OCI-M2 (cell line): ENCODE results near the gene KCNE1.
"Not testable (repeated sequence)": the region's sequence is repeated elsewhere in the genome, so short reads cannot be mapped to it uniquely, and the experiment has no call there.

Experiments used
- DNase-seq: peaks from one replicate; lab custom pipeline; 2025; ENCODE audit not compliant: unreplicated experiment; lab: John Stamatoyannopoulos, UW

Gene KCNE1

DNA sequence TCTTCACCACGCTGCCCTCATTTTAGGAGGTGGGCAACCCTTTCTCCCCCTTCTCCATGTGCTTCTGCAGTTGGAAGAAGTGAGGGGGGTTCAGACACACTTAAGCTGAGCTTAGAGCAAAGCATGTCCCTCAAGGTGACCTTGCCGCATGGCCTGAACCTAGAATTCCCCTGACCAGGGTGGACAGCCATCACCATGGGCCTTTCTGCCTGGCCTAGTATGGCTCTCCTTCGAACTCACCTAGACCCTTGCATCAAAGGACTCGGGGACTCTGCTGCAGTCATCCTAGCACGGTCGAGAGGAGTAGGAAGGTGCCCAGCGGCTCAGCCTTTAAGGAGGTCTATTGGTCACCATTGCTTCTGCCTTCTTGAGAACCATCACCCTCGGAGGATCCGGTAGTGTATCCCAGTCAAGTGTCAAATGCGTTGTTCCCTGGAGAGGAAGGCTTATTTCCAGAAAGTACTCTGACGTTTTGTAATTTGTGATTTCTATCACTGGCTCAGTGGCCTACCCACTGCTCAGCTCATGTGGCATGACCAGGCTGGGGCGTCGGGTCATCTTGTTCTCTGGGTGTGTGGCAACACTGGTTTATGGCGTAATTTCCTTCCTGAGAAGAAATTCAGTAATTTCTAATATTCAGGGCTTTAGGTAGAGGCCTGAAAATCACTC is at the start of gene KCNE1:
Gene KCNE1, minus strand, starts transcription at position 424 of the 669 bp plus-strand sequence. CDS start 62,576 bp downstream, outside the sequence.
- no peak for DNase-seq

DNA sequence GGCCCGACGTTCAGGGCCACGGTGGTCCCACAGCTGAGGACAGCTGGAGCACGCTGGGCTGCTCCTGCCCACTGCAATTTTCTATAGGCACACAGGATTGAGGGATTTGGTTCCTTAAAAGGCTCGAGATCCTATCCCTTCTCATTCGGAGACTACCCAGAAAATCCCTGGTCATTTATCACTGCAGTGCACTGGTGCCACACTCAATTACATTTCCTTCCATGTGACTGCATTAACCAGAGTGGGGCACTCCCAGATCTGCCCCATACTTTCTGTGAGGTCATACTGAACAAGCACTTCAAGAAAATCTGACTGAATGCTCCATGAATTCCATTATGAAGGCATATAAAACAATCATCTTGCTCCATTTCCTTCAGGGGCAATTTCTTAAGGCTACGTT is 49.8 kb upstream of the KCNE1 start:
- no peak for DNase-seq

DNA sequence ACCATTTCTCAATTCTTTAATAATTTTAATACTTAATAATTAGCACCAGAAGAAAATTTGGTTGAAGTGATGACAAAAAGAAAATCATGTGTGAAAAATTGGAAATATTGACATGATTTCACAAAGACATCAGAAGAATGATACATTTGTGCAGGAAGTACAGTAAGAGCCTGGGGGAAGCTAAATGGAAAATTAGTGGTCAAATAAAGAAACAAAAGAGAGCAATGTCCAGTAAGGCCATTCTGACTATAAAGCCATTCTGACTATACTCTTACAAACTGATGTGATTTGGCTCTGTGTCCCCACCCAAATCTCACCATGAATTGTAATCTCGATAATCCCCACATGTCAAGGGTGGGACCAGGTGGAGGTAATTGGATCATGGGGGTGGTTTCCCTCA is 48.6 kb upstream of the KCNE1 start:
- no peak for DNase-seq

DNA sequence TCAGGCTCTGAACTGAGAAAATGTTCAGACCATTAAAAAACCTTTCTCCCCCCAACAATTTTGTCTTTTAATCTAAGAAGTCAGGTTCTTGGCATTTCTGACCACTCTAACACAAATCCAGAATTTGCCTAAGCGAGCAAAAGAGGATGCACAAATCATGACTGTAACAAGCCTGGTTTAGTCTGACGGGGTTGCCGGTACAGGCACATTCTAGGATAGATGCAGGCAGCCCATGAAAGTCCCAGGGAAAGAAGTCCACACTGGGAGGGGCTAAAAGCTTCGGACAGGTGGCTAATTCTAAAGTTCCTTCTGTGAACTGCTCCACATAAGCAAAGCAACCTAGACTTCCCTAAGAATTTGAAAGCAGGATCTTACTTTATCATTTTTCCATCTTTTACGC is 48.0 kb upstream of the KCNE1 start:
- no peak for DNase-seq

DNA sequence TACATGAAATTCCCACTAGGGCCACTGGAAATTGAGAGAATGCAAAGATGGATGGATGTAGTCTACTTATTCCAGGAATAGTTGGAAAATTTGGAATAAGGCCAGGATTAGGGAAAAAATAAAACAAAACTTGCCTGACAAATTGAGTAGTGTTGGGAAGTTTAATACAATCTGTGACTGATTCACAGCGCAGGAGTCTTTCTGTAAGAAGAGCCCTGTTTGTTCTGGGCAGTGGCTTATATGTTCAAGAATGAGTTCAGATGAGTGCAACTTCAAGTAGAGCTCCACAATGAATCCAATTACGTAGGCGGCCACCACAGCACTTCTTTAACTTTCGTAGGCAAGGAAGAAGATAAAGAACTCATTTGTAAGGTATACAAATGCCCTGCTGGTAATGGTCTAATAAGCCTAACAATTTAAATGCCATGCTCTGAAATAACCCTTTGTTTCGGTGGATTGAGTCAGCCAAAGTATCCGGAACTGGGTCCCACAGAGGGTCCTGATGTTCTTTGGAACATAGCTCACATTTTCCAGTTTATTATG is 47.1 kb upstream of the KCNE1 start:
- DNase-seq = no peak

DNA sequence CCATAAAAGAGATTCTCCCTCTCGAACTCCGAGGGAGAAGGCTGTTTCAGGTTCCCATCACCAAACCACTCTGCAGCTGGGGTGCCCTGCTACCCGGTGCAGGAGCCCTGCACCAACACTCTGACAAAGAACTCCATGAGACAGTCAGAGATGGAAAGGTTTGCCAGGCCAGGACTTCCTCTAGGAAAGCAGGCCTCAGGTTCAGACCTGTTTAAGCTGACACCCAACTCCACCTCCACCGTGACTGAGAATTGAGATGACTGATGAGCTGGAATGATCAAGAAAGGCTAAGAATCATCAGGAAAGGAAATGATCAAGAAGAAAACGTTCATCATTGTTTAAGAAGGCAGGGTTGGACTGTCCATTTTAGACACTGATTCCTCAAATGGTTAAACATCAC is 46.2 kb upstream of the KCNE1 start:
- no peak for DNase-seq

DNA sequence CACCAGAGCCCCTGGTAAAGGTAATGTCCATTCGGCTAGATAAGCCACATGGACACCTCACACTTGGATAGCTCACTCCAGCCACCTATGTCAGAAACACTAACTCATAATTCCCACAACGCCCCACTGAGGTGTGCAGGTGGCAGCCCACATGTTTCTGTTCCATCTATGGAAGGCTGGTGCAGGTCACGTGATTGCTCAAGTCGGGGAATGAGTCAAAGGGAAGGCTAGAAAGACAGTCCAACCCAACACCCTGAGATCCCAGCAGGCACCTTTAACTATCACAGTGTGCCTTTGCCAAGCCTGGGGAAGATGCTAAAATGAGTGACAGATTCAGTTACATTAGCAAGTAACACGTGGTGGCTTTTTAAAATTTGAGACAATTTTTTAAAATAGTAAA is 45.3 kb upstream of the KCNE1 start:
- DNase-seq = no peak

DNA sequence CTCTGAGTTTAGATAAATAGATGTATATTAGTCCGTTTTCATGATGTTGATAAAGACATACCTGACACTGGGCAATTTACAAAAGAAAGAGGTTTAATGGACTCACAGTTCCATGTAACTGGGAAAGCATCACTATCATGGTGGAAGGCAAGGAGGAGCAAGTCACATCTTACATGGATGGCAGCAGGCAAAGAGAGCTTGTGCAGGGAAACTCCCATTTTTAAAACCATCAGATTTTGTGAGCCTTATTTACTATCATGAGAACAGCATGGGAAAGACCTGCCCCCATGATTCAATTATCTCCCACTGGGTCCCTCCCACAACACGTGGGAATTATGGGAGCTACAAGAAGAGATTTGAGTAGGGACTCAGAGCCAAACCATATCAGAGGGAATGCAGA is 42.7 kb upstream of the KCNE1 start:
- DNase-seq = not testable (repeated sequence)

DNA sequence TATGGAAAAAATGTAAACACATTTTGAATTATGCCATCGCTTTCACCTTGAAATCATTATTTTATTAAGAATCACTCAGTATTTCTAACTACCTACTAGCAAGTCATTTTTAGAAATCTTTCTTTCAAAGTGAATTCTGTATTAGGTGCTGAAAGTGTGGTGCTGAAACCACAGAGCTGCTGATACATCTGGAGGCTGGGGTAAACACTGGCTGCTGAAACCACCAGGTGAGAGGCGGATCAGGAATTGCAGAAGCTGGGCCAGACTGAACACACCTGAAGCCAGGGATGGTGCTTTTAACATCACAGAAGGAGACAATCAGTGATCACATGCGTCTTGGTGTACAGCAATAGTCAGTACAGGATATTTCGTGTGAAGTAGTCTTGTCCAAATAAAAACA is 42.2 kb upstream of the KCNE1 start:
- DNase-seq = no peak

DNA sequence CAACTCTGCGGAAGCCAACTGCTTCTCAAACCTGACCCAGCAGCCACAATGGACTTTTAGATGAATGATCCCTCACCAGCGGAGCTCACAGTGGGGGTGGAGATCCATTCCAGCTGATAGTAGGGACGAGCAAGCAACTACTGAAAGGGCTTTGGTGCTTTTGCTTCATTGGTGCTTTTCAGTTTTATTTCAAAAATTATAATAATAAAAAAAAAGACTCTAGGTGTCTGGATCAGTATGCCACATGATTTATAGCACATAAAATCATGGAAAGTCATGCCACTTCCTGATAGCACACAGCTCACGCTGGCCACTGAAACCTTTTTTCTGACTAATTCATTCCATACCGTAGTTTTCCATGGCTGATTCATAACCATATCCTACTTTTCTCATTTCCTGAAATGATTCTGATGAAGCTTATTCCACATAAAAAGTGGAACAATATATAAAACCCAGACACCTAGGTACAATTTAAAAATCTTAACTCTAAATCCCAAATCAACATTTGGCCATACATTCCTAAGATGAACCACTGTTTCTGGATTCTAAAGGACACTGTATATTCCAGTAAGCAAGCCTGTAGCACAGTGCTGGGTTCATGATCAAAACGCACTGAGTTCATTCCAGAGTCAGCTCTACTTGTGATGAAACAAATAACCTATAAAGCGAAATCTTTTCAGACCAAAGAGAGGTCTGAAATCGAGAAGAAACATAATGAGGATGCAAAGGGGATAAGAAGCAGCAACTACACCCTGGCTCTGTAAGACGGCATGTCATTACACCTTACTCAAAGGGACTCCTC is 41.3 kb upstream of the KCNE1 start:
- DNase-seq = no peak

DNA sequence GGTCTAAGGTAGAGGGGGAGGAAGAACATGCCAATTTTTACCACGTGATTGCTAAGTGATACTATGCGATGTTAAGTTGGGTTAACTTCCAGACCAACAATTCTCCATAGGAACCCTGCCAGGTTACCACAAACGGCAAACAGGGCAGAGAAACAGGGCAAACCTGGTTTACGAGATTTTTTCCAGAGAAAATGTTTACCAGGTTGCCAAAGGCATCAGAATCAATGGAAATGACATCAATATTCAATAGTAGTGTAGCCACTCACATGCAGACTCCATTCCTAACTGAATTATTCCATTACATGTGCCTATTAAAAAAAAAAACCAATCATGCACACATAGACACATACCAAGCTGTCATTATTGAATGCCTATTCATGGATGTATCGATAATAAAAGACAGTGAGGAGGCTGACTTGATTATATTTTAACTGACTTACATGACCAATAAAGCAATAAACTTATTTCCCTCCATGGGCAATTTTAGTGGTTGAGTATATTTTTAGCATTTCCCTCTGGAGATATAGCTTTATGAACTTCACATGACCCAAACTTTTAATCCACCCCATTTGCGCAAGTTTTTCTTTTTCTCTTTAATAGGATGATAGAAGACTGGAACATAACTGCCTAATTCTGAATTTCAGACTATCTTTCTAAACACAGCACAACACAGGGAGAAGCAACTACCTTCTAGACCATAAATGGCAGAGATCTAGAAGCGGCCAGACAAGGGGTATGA is 40.5 kb upstream of the KCNE1 start:
- no peak for DNase-seq

DNA sequence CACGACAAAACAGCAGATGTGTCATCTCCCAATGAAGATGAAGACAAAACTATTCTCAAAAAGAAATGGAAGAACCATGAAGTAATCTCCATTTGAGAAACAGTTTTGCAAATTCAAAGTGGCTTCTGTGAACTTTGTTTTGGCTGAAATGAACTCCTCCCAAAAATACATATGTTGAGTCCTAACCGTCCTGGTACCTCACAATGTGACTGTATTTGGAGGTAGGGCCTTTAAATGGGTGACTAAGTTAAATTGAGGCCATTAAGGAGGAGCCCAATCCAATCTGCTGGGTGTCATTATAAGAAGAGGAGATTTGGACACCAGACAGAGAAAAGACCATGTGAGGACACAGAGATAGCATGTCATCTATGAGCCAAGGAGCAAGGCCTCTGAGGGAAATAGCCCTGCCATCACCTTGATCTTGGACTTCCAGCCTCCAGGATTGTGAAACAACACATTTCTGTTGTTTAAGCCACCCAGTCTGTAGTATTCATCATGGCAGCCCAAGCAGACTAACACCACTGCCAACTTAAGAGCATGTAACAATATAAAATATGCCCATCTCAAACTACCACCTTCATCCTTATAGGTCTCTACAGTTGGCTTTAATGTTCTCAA is 38.3 kb upstream of the KCNE1 start:
- no peak for DNase-seq

DNA sequence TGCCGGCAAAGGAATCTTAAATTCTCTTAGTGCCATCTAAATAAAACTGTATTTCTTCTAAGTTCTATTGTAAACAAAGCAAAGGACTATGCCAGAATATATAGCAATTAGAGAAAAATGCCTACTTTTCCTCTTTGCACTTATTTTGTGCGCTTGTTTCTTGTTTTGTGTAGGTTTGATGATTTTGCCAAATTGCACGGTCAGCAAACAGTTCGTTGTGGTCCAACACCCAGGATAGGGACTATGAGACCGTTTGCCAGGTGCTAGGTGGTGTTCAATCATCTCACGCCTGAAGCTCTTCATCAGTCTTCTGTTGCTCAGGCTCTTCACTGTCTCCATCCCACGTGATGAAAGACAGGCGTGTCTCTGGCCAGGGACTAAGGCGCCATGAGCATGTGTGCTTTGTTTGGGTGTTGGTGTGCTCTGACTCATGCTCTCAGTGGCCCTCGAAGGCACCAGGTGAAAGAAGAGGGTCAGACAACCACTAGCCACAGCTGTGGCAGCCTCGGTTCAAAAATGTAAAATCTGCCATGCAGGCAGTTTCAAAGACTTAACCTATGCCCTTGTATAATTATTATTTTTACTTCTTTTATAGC is 36.9 kb upstream of the KCNE1 start:
- no peak for DNase-seq

DNA sequence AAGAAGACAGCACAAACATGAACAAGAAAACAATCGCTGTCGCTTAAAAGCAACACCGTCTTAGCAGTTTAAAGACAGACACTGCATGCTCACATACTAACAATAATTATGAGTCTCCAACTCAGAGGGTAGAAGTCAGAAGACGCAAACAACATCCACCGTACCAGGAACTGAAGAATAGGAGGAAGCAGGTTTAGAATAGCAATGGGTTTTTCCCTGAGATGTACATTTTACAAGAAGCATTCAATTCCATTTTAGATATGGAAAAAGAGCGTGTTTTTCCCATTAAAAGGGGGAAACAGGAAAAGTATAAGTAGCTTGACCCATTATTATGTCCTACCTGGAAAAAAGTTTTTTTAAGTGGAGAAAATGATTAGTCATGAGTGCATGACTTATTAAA is 34.5 kb upstream of the KCNE1 start:
- DNase-seq = no peak

DNA sequence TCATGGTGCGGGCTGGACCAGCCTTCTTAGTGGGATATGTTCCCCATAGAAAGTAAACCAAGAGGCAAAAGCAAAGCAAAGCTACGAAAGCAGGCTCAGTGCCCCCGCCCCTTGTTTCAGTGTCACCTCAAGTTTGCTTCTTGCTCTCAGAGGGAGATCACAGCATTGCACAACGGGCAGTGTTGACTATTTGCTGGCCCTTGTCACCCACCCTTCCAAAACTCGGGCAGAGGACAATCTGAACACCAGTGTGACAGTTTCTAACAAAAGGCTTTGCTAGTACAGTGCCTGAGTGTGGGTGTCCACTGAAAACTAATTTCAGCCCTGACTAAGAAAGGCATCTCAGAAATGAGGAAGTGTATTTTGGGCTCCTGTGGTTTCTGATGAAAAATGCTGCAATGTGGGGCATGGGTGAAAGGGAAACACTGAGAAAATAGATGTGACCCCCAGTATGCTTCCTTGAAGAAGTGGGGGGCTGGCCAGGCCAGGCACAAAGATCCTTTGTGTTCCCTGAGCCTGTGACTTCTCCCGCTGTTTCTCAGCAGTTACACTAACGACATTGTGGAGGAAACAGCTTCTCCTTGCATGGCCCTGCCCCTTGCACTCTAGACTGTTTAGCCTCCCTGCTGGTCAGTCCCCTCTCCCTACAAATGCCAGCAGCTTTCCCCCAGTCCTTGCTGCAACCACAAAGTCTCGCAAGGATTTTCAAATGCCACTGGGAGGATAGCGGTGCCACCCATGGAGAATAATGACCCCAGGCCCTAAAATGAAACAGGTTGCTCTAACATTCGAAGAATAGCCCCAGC is 33.3 kb upstream of the KCNE1 start:
- DNase-seq = no peak

DNA sequence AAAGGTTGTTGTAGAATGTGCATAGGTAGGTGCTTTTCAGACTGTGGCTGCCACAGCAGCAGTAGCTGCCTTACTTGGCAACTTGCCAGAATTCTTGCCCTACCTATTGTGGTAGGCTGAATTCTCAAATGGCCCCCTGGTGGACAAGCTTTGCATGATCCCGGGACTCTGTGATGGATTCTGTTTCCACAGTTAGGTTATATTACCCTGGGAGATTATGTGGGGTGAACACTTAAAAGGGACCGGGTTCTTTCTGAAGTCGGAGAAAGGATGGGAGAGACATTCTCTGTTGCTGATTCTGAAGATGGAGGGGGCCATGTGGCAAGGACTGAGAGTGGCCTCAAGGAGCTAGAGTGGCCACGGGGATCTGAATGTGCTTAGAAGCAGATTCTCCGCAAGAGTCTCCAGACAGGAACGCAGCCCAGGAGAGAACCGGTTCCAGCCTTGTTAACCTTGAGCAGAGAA is 32.1 kb upstream of the KCNE1 start:
- no peak for DNase-seq

DNA sequence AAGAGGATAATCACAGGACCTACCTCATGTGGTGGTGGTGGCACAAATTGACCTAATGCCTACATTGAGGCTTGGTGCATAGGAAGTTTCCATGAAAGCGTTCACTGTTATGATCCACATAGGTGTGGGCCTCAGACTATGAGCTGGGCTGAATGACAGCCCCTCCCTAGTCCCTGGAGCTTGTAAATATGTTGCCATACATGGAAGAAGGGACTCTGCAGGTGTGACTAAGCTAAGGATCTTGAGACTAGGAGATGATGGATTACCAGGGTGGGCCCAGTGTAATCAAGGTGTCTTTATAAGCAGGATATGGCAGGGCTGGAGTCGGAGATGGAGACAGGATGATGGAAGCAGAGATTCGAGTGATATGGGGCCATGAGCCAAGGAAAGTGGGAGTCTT is 31.0 kb upstream of the KCNE1 start:
- no peak for DNase-seq

DNA sequence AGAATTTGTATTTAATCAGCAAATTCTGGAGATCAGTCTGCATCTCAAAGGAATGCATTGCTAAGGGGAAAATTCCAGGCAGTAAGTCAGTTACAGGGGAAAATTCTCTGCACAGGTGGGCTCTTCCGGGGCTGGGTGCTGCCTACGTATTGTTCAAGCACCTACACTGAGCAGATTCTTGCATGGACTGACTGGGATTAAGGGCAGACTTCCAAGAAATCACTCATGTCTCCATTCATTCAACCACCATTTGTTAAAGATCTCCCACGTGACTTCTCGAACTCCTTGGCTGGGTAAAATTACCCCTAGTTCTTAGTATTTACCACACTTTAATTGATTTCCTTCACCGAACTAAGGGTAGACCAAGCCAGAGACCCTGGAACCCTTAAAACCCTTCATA is 28.2 kb upstream of the KCNE1 start:
- DNase-seq = no peak

DNA sequence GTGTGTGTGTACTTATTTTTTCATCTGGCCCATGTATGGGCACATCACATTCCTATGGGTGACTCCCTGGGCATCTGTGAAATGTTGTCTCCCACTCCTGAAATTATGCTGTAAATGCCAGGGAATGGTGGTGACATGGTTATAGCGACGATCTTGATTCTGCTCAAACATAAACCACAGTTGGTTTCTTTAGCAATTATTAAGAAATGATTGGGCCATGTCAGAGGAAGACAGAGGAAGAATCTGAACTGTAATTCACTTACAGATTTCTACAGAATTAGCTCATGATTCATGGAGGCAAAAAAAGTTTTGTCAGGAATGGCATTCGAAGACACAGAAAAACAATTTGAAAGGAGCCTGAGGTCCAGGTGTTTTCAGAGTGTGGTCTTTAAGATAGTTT is 25.8 kb upstream of the KCNE1 start:
- no peak for DNase-seq

DNA sequence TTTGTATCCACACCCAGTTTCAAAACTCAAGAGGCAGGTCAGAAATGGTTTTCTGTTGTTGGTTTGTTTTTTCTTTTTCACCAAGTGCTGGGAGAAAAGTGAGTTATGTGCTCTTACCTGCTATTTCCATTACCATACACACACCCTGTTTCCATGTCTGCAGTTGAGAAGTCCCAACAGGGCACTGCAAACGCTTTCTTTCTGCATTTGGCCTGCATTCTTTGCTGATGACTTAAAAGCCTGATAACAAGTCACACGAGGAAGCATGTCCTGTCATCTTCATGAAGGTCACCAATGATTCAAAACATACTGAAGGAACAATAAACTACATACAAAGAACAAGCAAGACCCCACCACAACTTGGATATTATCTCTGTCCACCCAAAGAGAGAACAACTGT is 24.8 kb upstream of the KCNE1 start:
- DNase-seq = no peak
